NCI-H2029 treated with DMSO at 0.1 percent for 48 hours (cell line): ENCODE measurements around the gene CAMK4.

Experiments
- DNase-seq: peaks from one replicate; lab custom pipeline; 2025; lab: John Stamatoyannopoulos, UW

Gene CAMK4

GRCh38 chr5:111229221-111229835 lies 5.1 kb downstream of the CAMK4 start:
- no peak for DNase-seq

DNA sequence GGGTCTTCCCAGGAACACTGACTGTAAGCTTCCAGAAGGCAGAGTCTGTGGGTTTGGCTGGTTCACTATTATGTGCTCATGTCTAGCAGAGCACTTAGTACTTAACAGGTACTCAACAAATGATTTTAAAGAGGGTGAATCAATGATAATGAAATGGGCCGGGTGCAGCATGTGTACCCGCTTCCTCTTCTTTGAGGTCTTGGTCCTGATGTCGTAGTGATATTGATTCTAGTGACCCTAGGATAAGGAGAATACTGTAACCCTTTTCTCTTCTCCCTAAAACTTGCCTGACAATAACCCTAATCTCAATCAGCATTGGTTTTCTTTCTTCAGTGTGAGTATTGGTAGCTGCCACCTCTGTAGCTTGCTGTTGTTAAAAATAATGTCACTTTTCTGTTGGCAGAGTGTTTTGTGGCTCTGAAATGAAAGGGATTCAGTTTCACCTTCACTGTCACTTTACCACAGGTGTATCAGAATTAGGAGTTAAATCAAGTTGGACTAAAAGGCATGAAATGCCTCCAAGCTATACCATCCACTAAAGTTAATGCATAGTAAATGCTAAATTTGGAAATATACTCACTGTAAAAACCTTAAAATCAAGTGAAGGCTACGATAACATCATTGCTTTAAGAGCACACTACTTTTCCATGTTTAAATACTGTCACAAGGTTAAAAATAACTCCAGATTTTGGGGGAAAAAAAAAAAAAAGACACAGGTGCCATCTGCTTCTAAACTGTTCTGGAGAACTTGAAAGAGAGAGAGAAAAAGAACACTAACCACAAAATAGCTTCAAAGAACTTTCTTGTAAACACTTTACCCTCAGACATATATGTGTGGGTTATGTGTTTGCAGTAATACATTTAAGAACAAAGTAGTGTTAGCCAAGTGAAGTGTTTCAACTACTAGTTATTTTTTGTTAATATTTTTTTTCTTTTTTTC lies 6.0 kb downstream of the CAMK4 start:
- no peak for DNase-seq

- no peak for DNase-seq
These were observed 6.9 kb downstream of the CAMK4 start for GRCh38 chr5:111231119-111231518.

GRCh38 chr5:111232311-111233051 lies 8.3 kb downstream of the CAMK4 start:
- no peak for DNase-seq

- no peak for DNase-seq
These were observed 8.8 kb downstream of the CAMK4 start for GRCh38 chr5:111233052-111233374.

- no peak for DNase-seq
These were observed 9.9 kb downstream of the CAMK4 start for GRCh38 chr5:111234125-111234524.

DNA sequence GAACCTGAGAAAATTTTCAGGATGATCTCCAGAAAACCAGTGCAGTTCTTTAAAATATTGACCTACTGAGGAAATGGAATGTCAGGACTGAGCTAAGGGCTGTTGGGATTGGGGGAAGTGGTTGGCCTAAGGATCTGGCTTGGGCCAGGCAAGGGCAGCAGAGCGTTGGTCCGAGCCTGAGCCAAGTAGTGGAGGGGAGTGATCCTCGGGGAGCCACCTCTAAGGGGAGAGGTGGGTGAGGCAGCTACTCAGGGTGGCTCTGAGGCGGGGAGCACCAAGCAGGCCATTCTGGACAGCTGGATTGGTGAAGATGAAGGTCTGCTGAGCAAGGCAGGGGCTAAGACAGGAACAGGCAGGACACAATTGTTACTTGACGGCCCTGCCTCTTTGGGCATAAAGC lies 11.5 kb downstream of the CAMK4 start:
- DNase-seq, result no peak

- DNase-seq, result no peak
These were observed 12.2 kb downstream of the CAMK4 start for GRCh38 chr5:111236348-111236747.

- no peak for DNase-seq
These were observed 12.8 kb downstream of the CAMK4 start for GRCh38 chr5:111236995-111237394.

- no peak for DNase-seq
These were observed 13.3 kb downstream of the CAMK4 start for GRCh38 chr5:111237470-111237869.

- no peak for DNase-seq
These were observed 14.4 kb downstream of the CAMK4 start for GRCh38 chr5:111238431-111239225.

- no peak for DNase-seq
These were observed 17.5 kb downstream of the CAMK4 start for GRCh38 chr5:111241696-111242095.

DNA sequence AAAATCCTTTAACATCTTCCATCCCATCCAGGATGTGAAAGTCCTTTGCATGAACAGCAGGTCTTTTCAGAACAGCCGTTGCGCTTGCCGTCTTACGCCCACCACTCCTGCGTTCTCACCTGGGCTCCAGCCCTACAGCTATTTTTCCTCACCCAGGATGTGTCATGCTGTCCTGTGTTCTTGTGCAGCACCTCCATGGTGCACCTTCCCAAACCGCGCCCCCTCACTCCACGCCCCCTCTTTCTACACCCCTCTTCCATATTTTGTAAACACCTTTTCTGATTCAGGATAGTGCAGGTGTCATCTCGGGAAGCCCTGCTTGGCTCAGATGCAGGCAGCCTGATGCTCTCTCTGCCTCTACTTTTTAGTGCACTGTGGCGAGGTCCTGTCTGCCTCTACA lies 18.4 kb downstream of the CAMK4 start:
- DNase-seq, result no peak

- no peak for DNase-seq
These were observed 19.1 kb downstream of the CAMK4 start for GRCh38 chr5:111243318-111243717.

GRCh38 chr5:111245654-111246053 lies 21.5 kb downstream of the CAMK4 start:
- DNase-seq, result no peak

DNA sequence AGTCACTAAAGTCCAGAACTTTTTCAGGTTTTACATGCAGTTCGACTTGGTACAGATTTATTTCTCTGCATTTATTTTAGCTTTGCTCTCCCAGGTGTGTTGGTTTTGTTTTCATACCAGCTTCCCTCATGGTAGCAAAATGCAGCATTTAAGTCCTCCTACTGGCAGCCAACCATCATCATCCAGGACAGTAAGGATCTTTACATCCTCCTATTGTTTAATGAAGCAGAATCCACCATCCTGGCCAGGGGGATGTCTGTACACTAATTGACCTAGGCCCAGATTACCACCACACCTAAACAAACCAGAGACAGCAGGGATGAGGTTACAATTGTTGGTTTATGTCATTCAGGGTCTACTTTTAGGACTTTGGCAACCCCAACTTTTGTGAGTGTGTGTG lies 22.3 kb downstream of the CAMK4 start:
- no peak for DNase-seq

GRCh38 chr5:111248571-111248970 lies 24.4 kb downstream of the CAMK4 start:
- DNase-seq, result no peak

- DNase-seq, result no peak
These were observed 27.7 kb downstream of the CAMK4 start for GRCh38 chr5:111251921-111252320.

GRCh38 chr5:111252799-111253545 lies 28.8 kb downstream of the CAMK4 start:
- DNase-seq, result no peak

- DNase-seq, result no peak
These were observed 30.4 kb downstream of the CAMK4 start for GRCh38 chr5:111254613-111255012.

DNA sequence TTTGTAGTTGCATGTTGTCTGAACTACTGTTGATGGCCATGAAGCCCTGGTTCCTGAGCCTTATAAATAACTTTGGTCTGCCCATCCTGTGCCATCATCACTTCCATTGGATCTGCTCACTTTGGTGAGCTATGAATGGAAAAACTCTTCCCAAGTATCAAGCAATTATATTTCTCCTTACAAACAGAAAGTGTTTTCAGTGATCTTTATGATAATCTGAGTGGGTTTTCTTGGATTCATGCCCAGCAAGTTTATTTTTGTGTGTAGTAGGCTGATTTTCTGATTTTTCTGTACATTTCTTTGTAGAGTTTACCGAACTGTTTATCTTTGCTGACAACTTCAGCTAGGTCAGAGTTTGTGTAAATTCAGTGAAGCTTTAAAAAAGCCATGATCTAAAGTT lies 31.0 kb downstream of the CAMK4 start:
- no peak for DNase-seq
